ENCODE data around the gene HPCAL1. TPM values are rescaled to one million over a fixed set of nuclear protein-coding genes. Genes with fewer than 3 reads are reported as not detected.

The HPCAL1 gene
- total and polyA plus RNA-seq, 12 donors = 17.4 to 118 (median 61.3) TPM

- H3K36me3 ChIP-seq (replicated peaks in 1 of 2) = no peaks in the 10 kb centered on the region
- H3K27ac ChIP-seq = peak overlapping the region in 3 of 5 donors; percentile 33 to 53 (median 34)
- H3K27me3 ChIP-seq = no peaks in the 10 kb centered on the region
- intact Hi-C loops (cut with DNase I) = no loop called here
- DNase-seq = peak in 2 of 7 donors; percentile 47 to 49
- peaks cover 0 to 34% of the 10 kb centered on the region in 2 donors for H3K4me1 ChIP-seq (replicated peaks in 1 of 2)
- TF ChIP-seq POLR2A (IDR thresholded peaks at IDR 0.05) = no peak
- TF ChIP-seq CTCF (IDR thresholded peaks at IDR 0.05) = no peak
- 42 to 49% (median 47%) methylated on average over 5 to 6 of the region's 6 CpGs for WGBS, 4 donors
- H3K4me3 ChIP-seq = no peak overlapping the region
- no peaks in the 10 kb centered on the region for H3K9me3 ChIP-seq (replicated peaks in 1 of 3)
Measured at GRCh38 chr2:10390369-10390801, 87.7 kb downstream of the HPCAL1 start.

GRCh38 chr2:10392100-10392499 is 89.4 kb downstream of the HPCAL1 start:
- Histone ChIP-seq H3K27me3 (no peaks in the 10 kb centered on the region), H3K4me3 (no peak overlapping the region), H3K27ac (no peak overlapping the region), H3K36me3 (replicated peaks in 1 of 2) (no peaks in the 10 kb centered on the region), H3K4me1 (replicated peaks in 1 of 2) (peaks cover 0 to 34% of the 10 kb centered on the region in 2 donors), H3K9me3 (replicated peaks in 1 of 3) (no peaks in the 10 kb centered on the region)
- no peak for DNase-seq
- WGBS, 4 donors = 93 to 100% (median 96%) methylated on average over 5 of the region's 5 CpGs
- no peak for TF ChIP-seq CTCF (IDR thresholded peaks at IDR 0.05)
- no peak for TF ChIP-seq POLR2A (IDR thresholded peaks at IDR 0.05)
- intact Hi-C loops (cut with DNase I) = no loop called here

- DNase-seq = no peak
- H3K4me1 ChIP-seq (replicated peaks in 1 of 2) = peaks cover 0 to 34% of the 10 kb centered on the region in 2 donors
- no peaks in the 10 kb centered on the region for H3K27me3 ChIP-seq
- 64 to 75% (median 67%) methylated on average over 2 to 6 of the region's 6 CpGs for WGBS, 4 donors
- intact Hi-C loops (cut with DNase I) = no loop called here
- H3K9me3 ChIP-seq (replicated peaks in 1 of 3) = no peaks in the 10 kb centered on the region
- no peak overlapping the region for H3K4me3 ChIP-seq
- no peaks in the 10 kb centered on the region for H3K36me3 ChIP-seq (replicated peaks in 1 of 2)
- no peak for TF ChIP-seq POLR2A (IDR thresholded peaks at IDR 0.05)
- TF ChIP-seq CTCF (IDR thresholded peaks at IDR 0.05) = no peak
- peak overlapping the region in 3 of 5 donors; percentile 26 to 46 (median 30) for H3K27ac ChIP-seq
Measured at GRCh38 chr2:10392548-10392947, 89.8 kb downstream of the HPCAL1 start.

- TF ChIP-seq CTCF (IDR thresholded peaks at IDR 0.05) = no peak
- TF ChIP-seq POLR2A (IDR thresholded peaks at IDR 0.05) = no peak
- WGBS, 4 donors = 52 to 74% (median 65%) methylated on average over 5 to 9 of the region's 9 CpGs
- no peaks in the 10 kb centered on the region for H3K27me3 ChIP-seq
- peak in 1 of 7 donors; percentile 47 for DNase-seq
- H3K4me1 ChIP-seq (replicated peaks in 1 of 2) = peaks cover 0 to 34% of the 10 kb centered on the region in 2 donors
- no peaks in the 10 kb centered on the region for H3K36me3 ChIP-seq (replicated peaks in 1 of 2)
- no peaks in the 10 kb centered on the region for H3K9me3 ChIP-seq (replicated peaks in 1 of 3)
- H3K4me3 ChIP-seq = no peak overlapping the region
- intact Hi-C loops (cut with DNase I) = no loop called here
- H3K27ac ChIP-seq = peak overlapping the region in 3 of 5 donors; percentile 26 to 46 (median 30)
Measured at GRCh38 chr2:10392951-10393639, 90.4 kb downstream of the HPCAL1 start.

Data from adrenal gland (tissue), 12 donors.